Natural killer cell (primary cell): Measurements from ENCODE around the gene NDP. TPM values are rescaled to one million over a fixed set of nuclear protein-coding genes. Genes with fewer than 3 reads are reported as not detected.

Experiments
- ATAC-seq, 3 donors: fragments of 150-1000 bp in 2 of 3; fragments of 200-7000 bp in 1 of 3; cut with Tn5 transposase; 1 replicate in 1 of 3; 2 replicates in 2 of 3; pipeline ENCODE4 v1.10.0; 2021; ENCODE audit warnings: mild to moderate bottlenecking in 2 of 3, moderate library complexity in 2 of 3
- DNase-seq, 2 donors: peaks; one replicate each; pipeline versions ENCODE4 v3.0.0 to v3.0.0-alpha.2; 2013 to 2021; ENCODE audit warnings: mixed read lengths in 1 of 2
- H3K27ac ChIP-seq: one replicate; pipeline ENCODE4 v1.5.1; 2013; ENCODE audit warnings: mild to moderate bottlenecking, low read length
- H3K27me3 ChIP-seq: one replicate; pipeline ENCODE4 v1.6.1; 2013; ENCODE audit warnings: low read length; ENCODE audit not compliant: control insufficient read depth, insufficient read depth
- H3K36me3 ChIP-seq: one replicate; pipeline ENCODE4 v1.6.1; 2013; ENCODE audit warnings: low read length; ENCODE audit not compliant: control insufficient read depth, insufficient read depth
- H3K4me1 ChIP-seq: one replicate; pipeline ENCODE4 v1.6.1; 2013; ENCODE audit warnings: low read length; ENCODE audit not compliant: control insufficient read depth, insufficient read depth
- H3K4me3 ChIP-seq: one replicate; pipeline ENCODE4 v1.5.1; 2013; ENCODE audit warnings: low read length
- H3K9me3 ChIP-seq: one replicate; pipeline ENCODE4 v1.6.1; 2013; ENCODE audit warnings: low read length; ENCODE audit not compliant: control insufficient read depth, insufficient read depth
- H3K27ac Mint-ChIP-seq, 2 donors: one replicate each; pipeline ENCODE4 v1.8.0; 2022; ENCODE audit warnings: mild to moderate bottlenecking in 2 of 2, mixed read lengths in 2 of 2, moderate library complexity in 1 of 2
- H3K27me3 Mint-ChIP-seq, 2 donors: one replicate each; pipeline ENCODE4 v1.8.0; 2022; ENCODE audit warnings: low read depth in 2 of 2, mixed read lengths in 2 of 2
- H3K36me3 Mint-ChIP-seq: one replicate; pipeline ENCODE4 v1.8.0; 2022; ENCODE audit warnings: mixed read lengths
- H3K4me1 Mint-ChIP-seq, 2 donors: one replicate each; pipeline ENCODE4 v1.8.0; 2022; ENCODE audit warnings: mixed read lengths in 2 of 2
- H3K4me3 Mint-ChIP-seq: one replicate; pipeline ENCODE4 v1.8.0; 2022; ENCODE audit warnings: mild to moderate bottlenecking, moderate library complexity, mixed read lengths
- H3K9me3 Mint-ChIP-seq, 2 donors: one replicate each; pipeline ENCODE4 v1.8.0; 2022; ENCODE audit warnings: mixed read lengths in 2 of 2
- WGBS: methylation state at CpG from one replicate; pipeline ENCODE4 v1.1.7; 2013; ENCODE audit warnings: missing lambda C conversion rate; ENCODE audit not compliant: insufficient coverage; 5-methylcytosine and 5-hydroxymethylcytosine counted together
- intact Hi-C: fragments of 100-400 bp; cut with micrococcal nuclease; formaldehyde crosslinking; loops from one replicate; pipeline ENCODE4 v1.14.2; 2022
- total RNA-seq, 4 donors: library from RNA; stranded (reverse); fragments of 120-200 nt in 1 of 4; gene quantifications; one replicate each; pipeline versions ENCODE4 v1.2.3 to v1.2.4, GENCODE V29; 2013 to 2022
- TF ChIP-seq, protein P1 (sequence below): fragments of 200-600 bp; IDR thresholded peaks from one replicate; pipeline ENCODE4 v1.8.0; 2022; ENCODE audit warnings: antibody characterized with exemption

Gene NDP
- total RNA-seq, 3 donors from 2014 or later (not counting 1 experiment from before 2014, with no cell fraction given): not detected

DNA sequence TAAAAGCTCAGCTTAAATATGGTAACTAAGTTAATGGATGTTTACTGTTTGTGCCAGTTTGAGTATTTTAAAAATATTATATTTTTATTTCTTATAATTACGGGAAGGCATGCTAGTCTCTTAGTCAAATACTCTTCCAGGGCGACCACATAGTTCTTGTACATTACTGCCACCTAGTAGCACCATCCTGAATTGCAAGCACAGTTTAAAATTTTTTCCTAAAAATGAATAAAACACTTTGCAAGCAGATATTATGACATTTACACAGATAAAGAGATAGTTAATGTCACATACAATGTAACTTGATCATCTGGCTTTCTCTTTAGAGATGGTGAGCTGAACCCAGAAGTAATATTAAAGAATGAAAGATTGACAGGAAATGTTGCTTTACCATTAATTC is 11.5 kb downstream of the NDP start:
- intact Hi-C loops: no loop called here
- ATAC-seq (no peak), DNase-seq (no peak)
- Mint-ChIP-seq H3K9me3 (no peaks in the 10 kb centered on the region), H3K27ac (no peak overlapping the region), H3K27me3 (peaks cover 5 to 32% of the 10 kb centered on the region in 2 donors), H3K36me3 (no peaks in the 10 kb centered on the region), H3K4me3 (no peak overlapping the region), H3K4me1 (peaks cover 5 to 7% of the 10 kb centered on the region in 2 donors)
- Histone ChIP-seq H3K4me1 (no peaks in the 10 kb centered on the region), H3K9me3 (no peaks in the 10 kb centered on the region), H3K27ac (no peak overlapping the region), H3K27me3 (no peaks in the 10 kb centered on the region), H3K4me3 (no peak overlapping the region), H3K36me3 (no peaks in the 10 kb centered on the region)
- TF ChIP-seq, protein P1, sequence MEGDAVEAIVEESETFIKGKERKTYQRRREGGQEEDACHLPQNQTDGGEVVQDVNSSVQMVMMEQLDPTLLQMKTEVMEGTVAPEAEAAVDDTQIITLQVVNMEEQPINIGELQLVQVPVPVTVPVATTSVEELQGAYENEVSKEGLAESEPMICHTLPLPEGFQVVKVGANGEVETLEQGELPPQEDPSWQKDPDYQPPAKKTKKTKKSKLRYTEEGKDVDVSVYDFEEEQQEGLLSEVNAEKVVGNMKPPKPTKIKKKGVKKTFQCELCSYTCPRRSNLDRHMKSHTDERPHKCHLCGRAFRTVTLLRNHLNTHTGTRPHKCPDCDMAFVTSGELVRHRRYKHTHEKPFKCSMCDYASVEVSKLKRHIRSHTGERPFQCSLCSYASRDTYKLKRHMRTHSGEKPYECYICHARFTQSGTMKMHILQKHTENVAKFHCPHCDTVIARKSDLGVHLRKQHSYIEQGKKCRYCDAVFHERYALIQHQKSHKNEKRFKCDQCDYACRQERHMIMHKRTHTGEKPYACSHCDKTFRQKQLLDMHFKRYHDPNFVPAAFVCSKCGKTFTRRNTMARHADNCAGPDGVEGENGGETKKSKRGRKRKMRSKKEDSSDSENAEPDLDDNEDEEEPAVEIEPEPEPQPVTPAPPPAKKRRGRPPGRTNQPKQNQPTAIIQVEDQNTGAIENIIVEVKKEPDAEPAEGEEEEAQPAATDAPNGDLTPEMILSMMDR: no peak
- WGBS: 78% methylated on average over 2 of the region's 2 CpGs

DNA sequence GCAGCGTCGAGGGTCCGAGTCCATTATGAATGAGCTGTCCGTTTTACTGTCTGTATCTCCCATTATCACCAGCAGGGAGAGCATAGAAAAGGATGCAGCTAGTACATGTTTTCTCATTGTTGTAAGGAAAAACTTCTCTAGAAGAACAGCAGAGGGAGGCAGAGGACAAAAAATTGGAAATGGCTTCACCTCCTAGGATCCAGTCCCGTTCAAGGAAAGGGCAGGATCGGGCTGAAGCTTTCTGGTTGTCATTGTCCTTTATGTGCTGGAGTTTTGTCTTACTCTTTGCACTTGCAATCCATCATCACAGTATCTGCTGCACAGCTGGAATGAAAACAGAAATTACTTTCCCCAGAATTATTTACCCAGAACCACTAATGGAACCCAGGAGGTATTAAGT is 14.7 kb downstream of the NDP start:
- ATAC-seq: peak; percentile 64 to 90 (median 88)
- no peaks in the 10 kb centered on the region for H3K27me3 ChIP-seq
- H3K36me3 Mint-ChIP-seq: no peaks in the 10 kb centered on the region
- no peaks in the 10 kb centered on the region for H3K9me3 Mint-ChIP-seq
- H3K9me3 ChIP-seq: no peaks in the 10 kb centered on the region
- 0% methylated on average over 5 of the region's 6 CpGs for WGBS
- no peaks in the 10 kb centered on the region for H3K4me1 ChIP-seq
- H3K27me3 Mint-ChIP-seq: peaks cover 3 to 40% of the 10 kb centered on the region in 2 donors
- no peak overlapping the region for H3K27ac Mint-ChIP-seq
- peak in 1 of 2 donors; percentile 74 for DNase-seq
- no peak overlapping the region for H3K27ac ChIP-seq
- no peak overlapping the region for H3K4me3 ChIP-seq
- intact Hi-C loops: loop anchor here (1.0 to 10.0 kb wide), 4 partner anchors 68 to 584 kb away; partner anchors contain the start of gene FUNDC1
- no peak overlapping the region for H3K4me3 Mint-ChIP-seq
- no peaks in the 10 kb centered on the region for H3K36me3 ChIP-seq
- peaks cover 5 to 7% of the 10 kb centered on the region in 2 donors for H3K4me1 Mint-ChIP-seq
- TF ChIP-seq, protein P1: peak; percentile 75

DNA sequence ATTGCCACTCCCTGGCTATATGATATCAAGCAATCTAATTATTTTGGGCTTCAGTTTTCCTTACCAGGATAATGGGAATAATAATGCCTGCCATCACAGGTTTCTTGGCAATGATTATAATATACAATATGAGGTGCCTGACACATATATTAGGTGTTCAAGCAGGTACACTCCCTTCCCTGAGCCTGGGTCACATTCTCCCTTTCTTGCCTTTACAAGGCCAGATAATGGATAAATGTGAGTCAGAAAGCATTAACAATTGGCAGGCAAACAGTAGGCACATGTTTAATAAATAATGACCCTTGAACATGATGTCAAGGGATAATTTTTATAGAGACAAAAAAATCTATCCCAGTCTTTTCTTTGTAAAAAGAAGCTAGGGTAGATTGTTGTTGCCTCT is 17.2 kb downstream of the NDP start:
- Histone ChIP-seq H3K27ac (no peak overlapping the region), H3K9me3 (no peaks in the 10 kb centered on the region), H3K4me3 (no peak overlapping the region), H3K27me3 (no peaks in the 10 kb centered on the region), H3K36me3 (no peaks in the 10 kb centered on the region), H3K4me1 (no peaks in the 10 kb centered on the region)
- DNase-seq (no peak), ATAC-seq (no peak)
- Mint-ChIP-seq H3K9me3 (no peaks in the 10 kb centered on the region), H3K4me3 (no peak overlapping the region), H3K4me1 (peaks cover 5 to 7% of the 10 kb centered on the region in 2 donors), H3K27ac (no peak overlapping the region), H3K36me3 (no peaks in the 10 kb centered on the region), H3K27me3 (peaks cover 3 to 46% of the 10 kb centered on the region in 2 donors)
- TF ChIP-seq, protein P1: no peak
- intact Hi-C loops: loop anchor here (10.0 kb wide), 1 partner anchor 409 kb away; no protein-coding TSS in a partner anchor

DNA sequence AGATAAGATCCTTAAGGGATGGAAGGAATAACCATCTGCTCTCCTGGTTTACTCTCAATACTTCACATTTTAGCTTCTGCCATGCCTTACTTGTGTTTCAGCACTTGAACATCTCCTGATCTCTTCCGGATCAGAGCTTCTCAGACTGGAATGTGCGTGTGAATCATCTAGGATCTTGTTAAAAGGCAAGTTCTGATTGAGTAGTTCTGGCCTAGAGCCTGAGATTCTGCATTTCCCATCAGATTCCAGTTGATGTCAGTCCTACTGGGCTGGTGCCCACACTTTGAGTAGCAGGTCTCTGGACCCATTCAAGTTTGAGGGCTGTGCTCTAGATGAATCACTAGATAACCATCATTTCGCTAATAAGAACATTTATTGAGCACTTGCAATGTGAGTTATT is 20.0 kb downstream of the NDP start:
- H3K4me1 Mint-ChIP-seq: peaks cover 5 to 9% of the 10 kb centered on the region in 2 donors

More for the DNA sequence above, 20.0 kb downstream of the NDP start:
- ATAC-seq (no peak), DNase-seq (no peak)
- H3K36me3 ChIP-seq: no peaks in the 10 kb centered on the region
- no peaks in the 10 kb centered on the region for H3K4me1 ChIP-seq
- Mint-ChIP-seq H3K36me3 (no peaks in the 10 kb centered on the region), H3K27ac (no peak overlapping the region), H3K4me3 (no peak overlapping the region), H3K9me3 (no peaks in the 10 kb centered on the region), H3K27me3 (peaks cover 6 to 35% of the 10 kb centered on the region in 2 donors)
- TF ChIP-seq, protein P1: no peak
- no peak overlapping the region for H3K4me3 ChIP-seq
- no peaks in the 10 kb centered on the region for H3K9me3 ChIP-seq
- WGBS: 100% methylated on average over 2 of the region's 3 CpGs
- H3K27me3 ChIP-seq: no peaks in the 10 kb centered on the region
- intact Hi-C loops: loop anchor here (10.0 kb wide), 1 partner anchor 412 kb away; no protein-coding TSS in a partner anchor
- H3K27ac ChIP-seq: no peak overlapping the region
